Measurements from ENCODE around the gene RBMS2.

- TF ChIP-seq CTCF (IDR thresholded peaks at IDR 0.05; ENCODE audit: low read depth, low read length) (no peak), POLR2A (IDR thresholded peaks at IDR 0.05; ENCODE audit: extremely low read depth, insufficient read length) (no peak), MYC (IDR thresholded peaks at IDR 0.05; ENCODE audit: low read depth, low read length) (no peak), MAX (IDR thresholded peaks at IDR 0.05; ENCODE audit: low read depth, low read length) (no peak)
These were observed 1.6 kb upstream of the RBMS2 start for GRCh38 chr12:56520048-56520447.
